ENCODE results near the gene CDC42EP4. TPM values are rescaled to one million over a fixed set of nuclear protein-coding genes. Genes with fewer than 3 reads are reported as not detected.

The CDC42EP4 gene, protein sequence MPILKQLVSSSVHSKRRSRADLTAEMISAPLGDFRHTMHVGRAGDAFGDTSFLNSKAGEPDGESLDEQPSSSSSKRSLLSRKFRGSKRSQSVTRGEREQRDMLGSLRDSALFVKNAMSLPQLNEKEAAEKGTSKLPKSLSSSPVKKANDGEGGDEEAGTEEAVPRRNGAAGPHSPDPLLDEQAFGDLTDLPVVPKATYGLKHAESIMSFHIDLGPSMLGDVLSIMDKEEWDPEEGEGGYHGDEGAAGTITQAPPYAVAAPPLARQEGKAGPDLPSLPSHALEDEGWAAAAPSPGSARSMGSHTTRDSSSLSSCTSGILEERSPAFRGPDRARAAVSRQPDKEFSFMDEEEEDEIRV
- total RNA-seq, result 70.8 TPM

DNA sequence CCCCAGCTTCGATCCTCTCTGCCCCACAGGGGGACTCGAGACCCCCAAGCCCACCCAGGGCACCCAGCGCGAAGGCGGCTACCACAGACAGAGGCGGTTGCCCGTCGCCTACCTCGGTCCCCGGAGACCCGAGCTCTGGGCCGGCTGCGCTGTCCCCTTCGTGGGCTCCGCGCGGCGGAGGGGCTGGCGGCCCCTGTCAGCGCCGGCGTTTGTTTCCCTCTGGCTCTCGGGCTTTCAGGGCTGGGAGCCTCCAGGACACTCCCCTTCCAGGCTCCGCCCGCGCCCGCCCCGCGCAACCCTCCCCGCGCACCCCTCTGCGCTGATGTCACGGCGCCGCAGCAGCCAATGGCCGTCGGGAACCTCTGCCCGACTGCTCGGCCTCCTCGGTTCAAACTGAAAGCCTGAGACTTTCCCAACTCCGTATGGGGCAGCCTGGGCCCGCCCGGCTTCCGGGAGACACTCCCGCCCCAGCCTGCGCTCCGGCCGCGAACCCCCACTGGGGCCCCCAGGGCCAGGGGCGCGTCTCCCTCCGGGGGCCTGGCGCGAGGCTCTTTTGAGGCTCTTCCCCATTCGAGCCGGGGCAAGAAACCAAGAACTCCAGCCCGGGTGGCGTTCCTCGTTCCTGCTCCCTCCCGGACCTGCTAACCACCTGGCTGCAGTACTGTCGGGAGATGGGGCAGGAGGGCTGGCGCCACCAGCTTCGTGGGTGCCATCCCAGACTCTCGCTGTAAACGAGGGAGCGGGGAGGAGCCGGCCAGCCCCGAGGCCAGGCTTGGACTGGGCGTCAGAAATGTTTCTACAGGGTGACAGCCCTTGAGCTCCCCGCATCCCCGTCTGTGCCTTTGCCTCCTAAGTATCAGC lies at the start of gene CDC42EP4:
Gene CDC42EP4 (minus strand): TSS at position 221 of the 861 bp plus-strand sequence. CDS start 25,501 bp downstream, outside the sequence.
- DNase-seq (ENCODE audit: low spot score), result peak; percentile 98

DNA sequence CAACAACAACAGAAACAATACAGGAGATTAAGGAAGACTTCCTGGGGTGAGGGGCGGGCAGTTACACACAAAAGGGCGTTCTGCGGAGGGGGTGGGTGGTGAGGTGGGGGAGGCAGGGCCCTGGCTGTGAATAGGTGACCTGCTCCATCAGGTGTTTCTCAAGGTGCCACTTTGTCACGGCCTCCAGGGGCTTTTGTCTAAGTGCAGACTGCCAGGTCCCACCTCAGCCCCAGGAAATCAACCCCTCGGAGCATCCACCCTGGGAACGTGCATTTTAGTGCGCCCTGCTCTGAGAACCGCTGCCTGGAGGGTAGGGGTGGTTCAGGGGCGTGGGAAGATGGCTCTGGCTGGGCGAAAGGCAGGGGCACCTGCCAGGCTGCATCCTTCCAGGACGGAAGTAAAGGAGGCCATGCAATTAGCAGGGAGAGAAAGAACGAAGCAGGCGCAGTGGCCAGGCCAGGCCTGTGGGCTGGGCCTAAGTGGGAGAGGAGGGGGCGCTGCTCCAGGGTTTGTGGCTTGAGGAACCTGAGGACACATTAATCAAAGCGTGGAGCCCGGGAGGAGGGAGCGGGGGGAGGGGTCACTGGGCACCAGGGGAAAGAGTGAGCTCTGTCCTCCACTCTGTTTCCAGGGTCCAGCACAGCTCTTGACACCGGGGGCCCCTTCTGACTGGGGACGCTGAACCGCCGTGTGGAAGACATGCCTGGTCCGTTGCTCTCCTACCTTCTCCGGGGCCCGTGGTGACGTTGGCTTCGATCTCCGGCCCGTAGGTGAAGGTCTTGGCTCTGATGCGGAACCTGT lies 49.4 kb upstream of the CDC42EP4 start:
- no peak for DNase-seq (ENCODE audit: low spot score)

DNA sequence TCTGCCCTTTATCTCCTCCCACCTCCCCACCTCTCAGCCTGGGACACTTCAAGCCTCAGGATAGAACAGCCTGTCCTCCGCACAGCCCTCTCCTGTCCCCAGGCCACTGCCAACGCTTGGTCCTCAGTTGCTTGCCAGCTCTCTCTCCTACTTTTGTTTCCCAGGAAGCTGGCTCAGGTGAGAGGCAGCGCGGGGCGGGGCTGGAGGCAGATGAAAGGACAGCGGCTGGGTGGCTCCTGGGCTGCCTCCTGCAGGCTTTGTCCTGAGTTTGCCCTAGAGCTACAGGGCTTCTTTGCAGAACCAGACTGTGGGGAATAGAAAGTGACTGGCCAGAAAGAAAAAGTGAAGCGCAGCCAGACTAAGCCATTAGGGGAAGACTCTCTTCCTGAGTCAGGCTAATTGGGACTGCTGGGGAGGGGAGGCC lies 48.2 kb upstream of the CDC42EP4 start:
- DNase-seq (ENCODE audit: low spot score), result no peak

DNA sequence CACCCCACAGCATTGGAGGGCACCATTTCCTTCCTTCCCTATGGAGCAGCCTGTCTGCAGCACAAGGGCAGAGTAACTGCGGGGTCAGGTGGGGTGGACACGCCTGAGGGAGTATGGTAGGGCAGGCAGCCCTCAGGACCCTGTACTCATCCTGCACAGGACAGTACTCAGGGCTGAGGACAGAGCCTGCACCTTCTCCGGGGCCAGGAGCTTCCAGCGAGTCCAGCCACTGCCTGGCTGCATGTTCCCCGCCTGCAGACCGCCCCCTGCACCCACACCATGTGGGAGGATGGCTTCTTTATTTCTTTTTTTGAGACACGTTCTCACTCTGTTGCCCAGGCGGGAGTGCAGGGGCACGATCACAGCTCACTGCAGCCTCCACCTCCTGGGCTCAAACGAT lies 47.6 kb upstream of the CDC42EP4 start:
- no peak for DNase-seq (ENCODE audit: low spot score)

DNA sequence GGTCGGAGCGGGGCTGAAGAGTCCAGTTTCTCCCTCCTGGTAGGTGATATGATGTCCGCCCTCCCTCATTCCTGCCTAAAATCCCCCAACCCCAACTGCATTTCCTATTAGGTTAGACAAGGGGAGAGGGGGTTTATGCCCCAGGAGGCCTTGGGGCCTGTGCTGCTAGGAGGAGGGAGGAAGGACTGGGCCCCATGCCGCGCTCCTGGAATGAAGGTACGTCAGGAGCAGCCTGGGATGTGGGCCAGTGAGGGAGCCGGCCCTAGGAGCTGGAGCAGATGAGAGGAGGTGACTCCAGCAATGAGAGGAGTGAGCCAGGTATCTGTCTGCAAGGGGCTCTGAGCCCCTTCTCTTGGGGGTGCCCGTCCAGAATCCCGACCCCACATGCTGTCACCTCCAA lies 46.9 kb upstream of the CDC42EP4 start:
- no peak for DNase-seq (ENCODE audit: low spot score)

DNA sequence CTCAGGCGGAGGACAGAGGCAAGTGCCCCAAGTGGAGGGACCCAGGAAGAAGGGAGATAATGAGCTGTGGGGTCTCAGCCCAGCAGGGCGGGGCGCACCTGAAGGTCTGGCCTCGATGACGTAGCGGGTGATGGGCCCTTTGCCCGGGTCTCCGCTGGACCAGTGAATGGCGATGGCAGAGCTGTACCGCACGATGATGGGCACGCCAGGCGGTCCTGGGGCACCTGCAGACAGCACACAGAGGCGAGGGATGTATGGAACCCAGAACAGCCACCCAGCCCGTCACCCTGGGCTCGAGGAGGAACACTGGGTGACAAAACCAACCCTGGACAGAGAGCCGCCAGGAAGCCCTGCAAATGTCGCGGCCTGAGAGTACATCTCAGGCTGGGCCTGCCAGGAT lies 46.2 kb upstream of the CDC42EP4 start:
- no peak for DNase-seq (ENCODE audit: low spot score)

DNA sequence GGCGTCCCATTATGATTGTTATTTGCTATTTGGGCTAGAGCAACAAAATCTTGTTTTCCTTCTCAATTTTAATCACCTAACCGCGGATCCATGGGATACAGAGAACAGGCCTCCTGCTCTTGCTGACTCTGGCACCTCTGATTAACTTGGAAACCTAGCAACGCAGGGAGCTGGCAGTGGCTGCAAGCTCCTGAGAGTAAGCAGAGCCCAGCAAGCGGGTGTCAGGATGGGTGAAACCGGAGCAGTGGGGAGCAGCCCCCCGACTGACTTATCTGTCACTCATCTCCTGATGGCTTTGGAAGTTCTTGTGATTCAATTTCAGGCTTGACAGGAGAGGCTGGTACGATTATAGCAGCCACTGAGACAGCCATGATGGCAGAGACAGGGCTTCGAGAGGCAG lies 45.5 kb upstream of the CDC42EP4 start:
- no peak for DNase-seq (ENCODE audit: low spot score)

DNA sequence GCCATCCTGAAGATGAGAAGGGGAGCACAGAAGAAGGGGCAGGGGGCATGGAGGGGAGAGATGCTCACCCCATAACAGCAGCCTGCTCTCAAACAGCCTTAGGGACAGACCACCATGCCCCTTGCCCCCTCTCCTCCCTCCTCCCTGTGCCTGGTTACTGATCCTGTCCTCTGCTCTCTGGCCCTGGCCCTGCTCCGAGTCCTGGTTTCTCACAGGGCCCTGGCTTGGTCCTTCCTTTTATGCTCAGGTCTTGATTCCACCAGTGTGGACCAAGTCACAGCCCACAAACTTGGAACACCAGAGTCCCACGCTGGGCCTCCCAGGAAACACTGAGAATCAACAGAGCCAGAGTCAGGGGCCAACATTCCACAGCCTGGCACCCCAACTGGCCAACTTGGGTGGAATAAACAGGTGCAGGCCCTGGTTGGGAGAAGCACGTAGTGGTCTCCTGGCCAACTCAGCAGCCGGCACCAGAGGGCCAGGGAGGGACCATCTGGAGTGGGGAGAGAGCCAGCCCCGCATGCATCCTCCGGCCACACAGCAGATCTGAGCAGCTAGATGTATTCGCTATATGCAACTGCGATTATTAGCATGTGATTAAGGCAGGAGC lies 44.9 kb upstream of the CDC42EP4 start:
- no peak for DNase-seq (ENCODE audit: low spot score)

DNA sequence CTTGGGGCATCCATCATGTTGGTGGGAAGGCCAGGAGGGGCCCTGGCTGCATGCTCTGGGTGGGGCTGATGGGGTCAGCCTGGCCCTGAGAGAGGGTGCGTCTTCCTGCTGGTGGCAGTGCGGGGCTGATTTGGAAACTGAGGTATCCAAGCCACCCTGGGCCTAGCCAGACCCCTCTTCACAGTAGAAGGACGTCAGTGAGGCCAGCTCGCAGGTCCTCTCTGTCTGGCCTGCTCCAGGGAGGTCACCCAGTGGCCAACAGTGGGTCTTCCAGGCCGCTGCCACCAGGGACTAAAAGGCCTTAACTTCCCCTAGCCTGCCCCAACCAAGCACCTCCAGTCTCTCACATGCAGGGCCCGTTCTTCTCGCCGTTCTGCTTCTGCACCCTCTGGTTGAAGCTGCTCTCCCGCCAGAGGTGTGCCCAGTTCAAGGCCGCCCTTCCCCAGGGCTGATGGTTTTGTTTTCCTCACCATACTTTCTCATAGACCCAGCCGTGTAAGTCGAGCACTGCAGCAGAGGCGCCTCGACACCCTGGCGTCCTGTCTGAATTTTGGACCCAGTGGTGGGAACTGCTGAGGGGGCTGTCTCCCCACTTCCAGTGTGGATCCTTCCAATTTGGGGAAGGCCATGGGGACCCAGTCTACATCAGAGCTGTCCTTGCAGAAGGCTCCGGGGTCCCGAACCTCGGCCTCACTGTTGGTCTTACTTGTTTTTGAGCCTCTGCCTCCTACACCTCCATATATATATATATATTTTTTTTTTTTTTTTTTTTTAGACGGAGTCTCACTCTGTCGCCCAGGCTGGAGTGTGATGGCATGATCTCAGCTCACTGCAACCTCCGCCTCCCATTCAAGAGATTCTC lies 42.9 kb upstream of the CDC42EP4 start:
- no peak for DNase-seq (ENCODE audit: low spot score)

DNA sequence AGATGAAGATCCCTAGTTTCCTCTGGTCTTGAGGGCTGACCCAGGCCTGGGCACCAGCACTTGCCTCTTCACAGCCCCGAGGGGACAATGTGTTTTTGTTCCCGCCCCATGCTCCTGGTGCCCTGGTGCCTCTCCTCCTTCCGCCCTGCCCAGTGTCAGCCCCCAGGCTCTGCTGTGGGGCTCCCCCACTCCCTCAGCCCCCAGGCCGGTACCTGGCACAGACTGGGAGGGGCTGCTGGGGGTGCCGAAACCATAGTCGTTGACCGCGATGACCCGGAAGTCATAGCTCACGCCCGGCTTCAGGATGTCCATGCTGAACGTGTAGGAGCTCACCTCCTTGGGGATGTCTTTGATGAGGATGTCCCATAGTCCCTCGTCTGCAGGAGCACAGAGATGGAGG lies 40.5 kb upstream of the CDC42EP4 start:
- DNase-seq (ENCODE audit: low spot score), result no peak

DNA sequence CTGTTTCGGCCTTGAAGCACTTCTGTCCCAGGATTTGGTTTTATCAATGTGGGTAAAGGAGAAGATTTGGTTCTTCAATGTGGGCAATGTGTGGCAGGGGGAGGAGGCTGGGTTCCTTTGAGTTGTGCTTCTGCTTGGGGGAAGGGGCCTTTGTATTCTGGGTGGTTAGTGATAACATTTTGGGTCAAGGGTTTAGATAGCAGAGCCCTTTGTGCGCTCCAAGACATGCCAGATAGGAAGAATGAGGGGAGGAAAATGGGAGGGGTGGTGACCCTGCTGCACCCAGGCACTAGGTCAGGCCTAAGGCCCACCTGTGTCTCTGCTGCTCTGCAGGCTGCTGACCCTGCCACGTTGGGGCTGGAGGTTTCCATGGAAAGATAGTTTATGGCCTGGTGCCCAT lies 40.0 kb upstream of the CDC42EP4 start:
- no peak for DNase-seq (ENCODE audit: low spot score)

DNA sequence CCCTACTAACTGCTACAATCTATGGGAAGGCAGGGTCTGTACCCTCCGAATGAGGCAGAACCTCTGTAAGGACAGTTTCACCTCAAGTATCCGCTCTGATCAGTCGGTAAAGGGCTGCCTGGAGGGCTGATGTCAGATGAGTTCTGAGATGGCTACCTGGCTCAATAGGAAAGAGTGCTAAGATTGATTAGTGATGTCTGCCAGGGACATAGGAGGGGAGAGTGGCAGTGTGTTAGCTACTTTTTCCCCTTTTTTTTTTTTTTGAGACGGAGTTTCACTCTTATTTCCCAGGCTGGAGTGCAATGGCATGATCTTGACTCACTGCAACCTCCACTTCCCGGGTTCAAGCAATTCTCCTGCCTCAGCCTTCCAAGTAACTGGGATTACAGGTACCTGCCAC lies 39.1 kb upstream of the CDC42EP4 start:
- DNase-seq (ENCODE audit: low spot score), result no peak

DNA sequence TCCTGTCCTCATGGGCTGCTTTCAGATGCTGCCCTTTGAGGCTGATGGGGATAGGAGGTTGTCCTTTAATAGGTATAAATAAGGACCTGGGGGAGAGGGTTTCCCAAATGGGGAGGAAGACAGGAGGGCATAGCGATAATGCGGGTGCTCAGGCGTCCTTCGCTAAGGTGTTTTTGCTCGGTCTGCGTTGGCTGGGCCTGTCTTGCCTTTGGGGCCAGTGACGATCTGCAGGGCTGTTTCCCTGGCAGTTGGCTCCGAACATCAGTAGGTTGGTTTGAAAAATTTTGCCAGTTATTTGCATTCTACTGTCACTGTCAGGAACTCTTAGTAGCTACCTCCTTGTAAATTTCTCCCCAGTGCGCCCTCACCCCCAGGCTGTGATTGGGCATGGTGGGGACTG lies 37.8 kb upstream of the CDC42EP4 start:
- DNase-seq (ENCODE audit: low spot score), result no peak

DNA sequence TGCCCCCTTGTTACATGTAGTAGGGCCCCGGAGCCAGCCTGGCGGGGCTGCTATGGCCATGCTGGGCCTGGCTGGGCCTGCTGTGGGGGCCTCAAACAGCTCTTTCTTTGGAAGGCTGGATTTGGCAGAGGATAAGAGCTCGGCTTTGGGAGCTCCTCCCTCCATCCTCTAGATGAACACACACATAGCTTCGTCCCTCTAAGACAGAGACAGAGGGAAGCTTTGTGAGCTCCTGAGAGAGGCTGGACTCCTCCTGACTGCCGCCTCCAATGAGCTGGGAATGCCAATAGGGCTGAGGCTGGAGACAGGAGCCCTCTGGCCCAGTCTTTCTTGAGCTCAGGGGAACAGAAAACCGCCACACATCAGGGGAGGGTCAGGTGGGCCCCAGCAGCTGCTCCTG lies 37.3 kb upstream of the CDC42EP4 start:
- DNase-seq (ENCODE audit: low spot score), result no peak

DNA sequence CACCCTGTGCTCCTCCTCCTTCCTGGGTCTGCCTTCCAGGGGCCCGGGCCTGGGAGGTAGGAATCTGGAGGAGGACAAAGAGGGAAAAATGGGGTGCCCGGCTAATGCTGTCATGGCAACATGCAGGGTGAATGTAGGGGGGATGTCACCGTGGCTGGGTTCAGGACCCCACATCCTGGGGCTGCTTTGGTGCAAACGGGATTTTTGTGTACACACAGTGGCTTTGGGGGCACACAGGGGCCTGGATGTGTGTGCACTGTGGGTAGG lies 37.0 kb upstream of the CDC42EP4 start:
- DNase-seq (ENCODE audit: low spot score), result no peak

DNA sequence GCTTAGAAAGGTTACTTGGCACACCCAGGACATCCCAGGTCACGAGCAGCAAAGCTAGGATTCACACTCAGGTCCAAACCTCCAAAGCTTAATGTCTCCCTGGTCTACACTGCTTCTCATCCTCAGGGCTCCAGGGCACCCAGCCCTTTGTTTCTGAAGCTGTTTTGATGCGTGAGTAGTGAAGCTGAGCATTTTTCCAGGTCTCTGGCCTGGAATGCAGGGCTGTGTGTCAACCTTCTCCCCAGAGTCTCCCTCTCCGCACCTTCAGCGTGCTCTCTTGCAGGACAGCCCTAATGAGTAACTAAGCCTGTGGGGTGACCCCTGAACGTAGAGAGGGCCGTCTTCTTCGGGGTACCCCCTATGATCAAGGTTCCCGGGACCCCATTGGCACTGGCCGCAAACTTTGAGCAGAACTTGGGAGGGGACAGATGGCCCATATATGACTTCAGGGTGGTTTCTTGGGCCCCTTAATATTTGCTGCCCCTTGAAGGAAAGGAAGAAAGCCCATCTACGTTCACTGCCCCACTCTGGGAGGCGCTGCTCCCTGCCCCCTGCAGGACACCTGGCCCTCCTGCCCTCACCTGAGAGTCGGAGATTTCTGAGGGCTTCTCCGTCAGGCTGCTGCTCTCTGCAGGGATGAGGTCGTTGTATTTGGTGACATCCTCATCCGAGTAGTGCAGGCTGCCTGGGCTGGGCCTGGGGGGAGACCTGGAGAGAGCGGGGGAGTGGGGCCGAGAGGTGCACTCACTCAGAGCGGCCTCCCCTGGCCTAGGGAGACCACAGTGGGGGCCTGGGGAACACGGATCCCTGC lies 36.4 kb upstream of the CDC42EP4 start:
- DNase-seq (ENCODE audit: low spot score), result no peak

DNA sequence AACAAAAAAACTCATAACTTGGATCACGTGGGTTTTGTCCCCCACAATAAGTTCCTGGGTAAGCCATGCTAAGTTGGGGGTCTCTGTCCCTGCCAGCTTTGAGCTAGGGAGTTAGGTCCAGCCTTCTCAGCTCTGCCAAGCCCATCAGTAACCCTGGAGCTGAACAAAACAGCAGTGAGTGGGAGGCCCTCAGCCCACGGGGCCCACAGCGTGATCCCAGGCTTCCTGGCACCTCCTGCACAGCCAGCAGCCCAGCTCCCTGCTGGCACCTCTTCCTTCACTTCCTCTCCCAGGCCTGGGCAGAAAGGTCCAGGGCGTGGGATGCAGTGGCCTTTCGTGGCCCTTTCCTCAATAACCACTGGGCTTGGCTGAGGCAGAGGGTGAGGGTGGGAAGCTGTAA lies 35.5 kb upstream of the CDC42EP4 start:
- DNase-seq (ENCODE audit: low spot score), result no peak

DNA sequence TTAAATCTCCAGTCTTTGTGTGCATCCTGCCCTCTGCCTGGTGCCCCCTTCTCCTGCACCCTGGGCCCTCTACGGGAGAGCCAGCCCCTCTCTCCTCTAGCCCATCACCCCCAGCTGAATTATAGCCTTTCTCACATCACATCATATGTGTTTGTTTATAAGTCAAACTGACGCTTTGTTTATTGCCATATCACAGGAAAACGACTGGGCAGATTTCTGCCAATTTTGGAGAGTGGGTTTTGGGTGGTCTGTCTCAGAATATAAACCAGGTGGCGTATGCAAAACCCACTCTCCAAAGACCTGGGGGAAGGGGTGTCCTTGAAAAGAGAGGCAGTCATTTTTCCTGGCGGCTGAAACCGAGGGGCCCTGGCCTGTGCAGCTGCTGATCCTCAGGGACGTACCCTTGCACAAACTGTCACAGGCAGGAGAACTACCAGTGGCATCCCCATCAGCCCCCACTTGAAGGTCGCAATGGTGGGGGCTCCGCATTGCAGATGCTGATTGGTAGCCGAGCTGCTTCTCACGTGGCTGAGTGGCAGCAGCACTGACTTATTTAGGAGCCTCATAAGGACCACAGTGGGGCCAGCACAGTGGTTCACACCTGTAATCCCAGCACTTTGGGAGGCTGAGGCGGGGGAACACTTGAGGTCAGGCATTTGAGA lies 34.8 kb upstream of the CDC42EP4 start:
- no peak for DNase-seq (ENCODE audit: low spot score)

DNA sequence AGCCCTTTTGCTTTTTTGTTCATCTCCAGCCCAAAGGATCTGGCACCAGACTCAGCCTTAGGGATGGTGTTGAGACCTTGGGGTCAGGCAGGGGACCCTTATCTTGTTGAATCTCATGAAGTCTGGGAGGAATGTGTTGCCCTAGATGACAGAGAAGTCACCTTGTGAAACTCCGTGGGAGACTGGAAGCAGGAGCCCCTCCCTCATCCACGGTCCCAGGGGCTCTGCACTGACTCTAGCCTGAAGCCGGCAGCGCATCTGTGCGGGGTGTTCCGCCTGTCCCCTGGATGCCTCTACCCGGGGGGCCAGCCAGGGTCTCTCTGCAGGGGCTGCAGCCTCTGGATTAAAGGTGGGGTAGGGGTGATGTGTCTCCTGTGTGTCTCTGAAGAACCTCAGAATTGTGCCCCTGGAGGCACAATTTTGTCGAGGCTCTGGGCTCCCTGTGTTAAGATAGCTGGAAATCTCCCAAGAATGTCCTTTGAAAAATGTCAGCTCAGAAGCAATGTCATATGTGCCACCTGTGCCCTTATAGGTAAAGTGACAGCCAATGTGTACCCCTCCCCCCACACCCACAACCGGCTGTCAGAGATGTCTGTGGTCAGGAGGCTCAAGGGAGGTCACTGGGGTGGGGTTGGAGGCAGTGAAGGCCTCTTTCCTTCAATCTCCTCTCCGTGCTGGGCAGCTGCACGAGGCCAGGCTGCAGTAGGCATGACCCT lies 32.1 kb upstream of the CDC42EP4 start:
- no peak for DNase-seq (ENCODE audit: low spot score)
